ENCODE measurements around the gene ETFA. TPM values are rescaled to one million over a fixed set of nuclear protein-coding genes. Genes with fewer than 3 reads are reported as not detected.

The ETFA gene
- polyA plus RNA-seq, 3 donors, result 153 to 173 (median 166) TPM

GRCh38 chr15:76174654-76175053 is 136.6 kb downstream of the ETFA start:
- DNase-seq (ENCODE audit: extremely low read depth in 1 of 11, low read depth in 9 of 11, low spot score in 4 of 11), result no peak

- no peak for DNase-seq (ENCODE audit: extremely low read depth in 1 of 11, low read depth in 9 of 11, low spot score in 4 of 11)
Measured at GRCh38 chr15:76173317-76173834, 137.9 kb downstream of the ETFA start.

GRCh38 chr15:76172782-76173181 is 138.5 kb downstream of the ETFA start:
- no peak for DNase-seq (ENCODE audit: extremely low read depth in 1 of 11, low read depth in 9 of 11, low spot score in 4 of 11)

GRCh38 chr15:76169911-76170800 is 141.1 kb downstream of the ETFA start:
- DNase-seq (ENCODE audit: extremely low read depth in 1 of 11, low read depth in 9 of 11, low spot score in 4 of 11), result no peak

GRCh38 chr15:76169018-76169417 is 142.3 kb downstream of the ETFA start:
- DNase-seq (ENCODE audit: extremely low read depth in 1 of 11, low read depth in 9 of 11, low spot score in 4 of 11), result no peak

- DNase-seq (ENCODE audit: extremely low read depth in 1 of 11, low read depth in 9 of 11, low spot score in 4 of 11), result no peak
Measured at GRCh38 chr15:76168237-76168984, 142.9 kb downstream of the ETFA start.

GRCh38 chr15:76165951-76166350 is 145.3 kb downstream of the ETFA start:
- DNase-seq (ENCODE audit: extremely low read depth in 1 of 11, low read depth in 9 of 11, low spot score in 4 of 11), result no peak

Other genes starting within 250 kb of the ETFA start
- under 1 TPM in 1 of 3 donors, not detected in 2; 0.17 TPM for gene ISL2, start 25.3 kb upstream of the ETFA start, polyA plus RNA-seq (ENCODE audit: insufficient read length in 3 of 3)

Data from renal cortex interstitium (tissue), 11 donors.